Activated CD8-positive, alpha-beta memory T cell treated with anti-CD3 and anti-CD28 coated beads, Interleukin-2, amount 10 ng/mL, durations not matched to agents 7 days and 5 days (primary cell): Measurements from ENCODE around the gene CDH1. TPM values are rescaled to one million over a fixed set of nuclear protein-coding genes. Genes with fewer than 3 reads are reported as not detected.

Source experiments
- ATAC-seq: fragments of 150-1000 bp; cut with Tn5 transposase; one replicate; pipeline ENCODE4 v1.10.0; 2021; ENCODE audit warnings: moderate library complexity
- CTCF ChIA-PET: fragments of 350-600 bp; sonication (Branson Sonifier 250); formaldehyde crosslinking; loops from one replicate; lab custom pipeline; 2021; ENCODE audit warnings: antibody characterized with exemption; lab: Charles Lee
- DNase-seq: peaks from one replicate; pipeline ENCODE4 v3.0.0-alpha.2; 2020
- H3K27ac Mint-ChIP-seq: one replicate; pipeline ENCODE4 v1.8.0; 2021; ENCODE audit warnings: mild to moderate bottlenecking, mixed read lengths
- H3K27me3 Mint-ChIP-seq: one replicate; pipeline ENCODE4 v1.8.0; 2021; ENCODE audit warnings: mixed read lengths
- H3K36me3 Mint-ChIP-seq: one replicate; pipeline ENCODE4 v1.8.0; 2021; ENCODE audit warnings: mild to moderate bottlenecking, mixed read lengths
- H3K4me1 Mint-ChIP-seq: one replicate; pipeline ENCODE4 v1.8.0; 2021; ENCODE audit warnings: mixed read lengths
- H3K4me3 Mint-ChIP-seq: one replicate; pipeline ENCODE4 v1.8.0; 2021; ENCODE audit warnings: mild to moderate bottlenecking, moderate library complexity, mixed read lengths
- H3K9me3 Mint-ChIP-seq: one replicate; pipeline ENCODE4 v1.8.0; 2022; ENCODE audit warnings: low read depth, mixed read lengths
- total RNA-seq, 2 experiments: library from RNA; stranded (reverse); gene quantifications; one replicate each; pipeline ENCODE4 v1.2.3, GENCODE V29; 2021

CDH1 gene
- total RNA-seq, 2 experiments from 2014 or later, result 0.06 to 0.09 TPM

DNA sequence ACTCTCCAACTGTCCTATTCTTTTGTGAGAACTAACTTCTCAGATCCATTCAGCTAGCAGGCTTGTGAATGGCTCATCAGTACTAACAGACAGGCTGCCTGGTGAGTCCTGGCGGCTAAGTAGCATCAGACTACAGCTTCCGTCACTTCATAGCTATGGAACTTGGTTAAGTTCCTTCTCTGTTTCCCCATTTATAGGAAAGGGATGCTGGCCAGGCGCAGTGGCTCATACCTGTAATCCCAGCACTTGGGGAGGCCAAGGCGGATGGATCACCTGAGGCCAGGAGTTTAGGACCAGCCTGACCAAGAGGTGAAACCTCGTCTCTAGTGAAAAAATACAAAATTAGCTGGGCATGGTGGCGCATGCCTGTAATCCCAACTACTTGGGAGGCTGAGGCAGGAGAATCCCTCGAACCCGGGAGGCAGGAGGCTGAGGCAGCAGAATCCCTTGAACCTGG lies 56.3 kb downstream of the CDH1 start:
- Mint-ChIP-seq H3K36me3 (no peaks in the 10 kb centered on the region), H3K4me3 (no peak overlapping the region), H3K27me3 (peaks cover 13% of the 10 kb centered on the region), H3K4me1 (no peaks in the 10 kb centered on the region), H3K27ac (no peak overlapping the region), H3K9me3 (no peaks in the 10 kb centered on the region)
- DNase-seq, result no peak
- ATAC-seq, result no peak
- CTCF ChIA-PET, result no interaction called here

GRCh38 chr16:68798398-68798797 lies 61.3 kb downstream of the CDH1 start:
- Mint-ChIP-seq H3K9me3 (no peaks in the 10 kb centered on the region), H3K36me3 (no peaks in the 10 kb centered on the region), H3K27me3 (peaks cover 2% of the 10 kb centered on the region), H3K4me3 (no peak overlapping the region), H3K27ac (no peak overlapping the region), H3K4me1 (no peaks in the 10 kb centered on the region)
- CTCF ChIA-PET, result interaction anchor here (0.6 to 1.2 kb wide), 2 partner anchors 25 to 92 kb away, joined by 3 to 6 read pairs; no protein-coding TSS in a partner anchor
- no peak for DNase-seq
- no peak for ATAC-seq

- Mint-ChIP-seq H3K9me3 (no peaks in the 10 kb centered on the region), H3K36me3 (no peaks in the 10 kb centered on the region), H3K27me3 (peaks cover 2% of the 10 kb centered on the region), H3K4me3 (no peak overlapping the region), H3K4me1 (no peaks in the 10 kb centered on the region), H3K27ac (no peak overlapping the region)
- CTCF ChIA-PET, result interaction anchor here (0.8 to 1.9 kb wide), 5 partner anchors 92 to 321 kb away, joined by 3 to 7 read pairs (median 3); no protein-coding TSS in a partner anchor
- ATAC-seq (peak; percentile 49), DNase-seq (peak; percentile 52)
Measured at GRCh38 chr16:68800257-68800875, 63.3 kb downstream of the CDH1 start.

DNA sequence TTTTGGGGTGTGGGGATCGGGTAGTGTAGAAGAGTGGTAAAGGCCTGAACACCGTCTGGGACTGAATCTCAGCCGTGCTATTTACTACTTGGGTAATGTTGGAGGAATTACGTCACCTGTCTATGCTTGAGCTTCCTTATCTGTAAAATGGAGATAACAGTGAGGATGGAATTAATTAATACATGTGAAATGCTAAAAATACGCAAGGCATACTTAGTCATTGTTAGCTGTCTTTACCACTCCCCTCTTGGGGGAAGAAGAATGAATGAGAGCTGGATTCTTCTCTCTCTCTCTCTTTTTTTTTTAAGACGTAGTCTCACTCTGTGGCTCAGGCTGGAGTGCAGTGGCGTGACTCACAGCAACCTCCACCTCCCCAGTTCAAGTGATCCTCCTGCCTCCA lies 65.1 kb downstream of the CDH1 start:
- H3K4me1 Mint-ChIP-seq, result no peaks in the 10 kb centered on the region
- DNase-seq (no peak), ATAC-seq (no peak)
- no peaks in the 10 kb centered on the region for H3K9me3 Mint-ChIP-seq
- no peaks in the 10 kb centered on the region for H3K36me3 Mint-ChIP-seq
- no peak overlapping the region for H3K4me3 Mint-ChIP-seq
- H3K27me3 Mint-ChIP-seq, result peaks cover 8% of the 10 kb centered on the region
- CTCF ChIA-PET, result interaction anchor here (0.9 to 2.1 kb wide), 2 partner anchors 212 to 282 kb away, joined by 3 to 7 read pairs; no protein-coding TSS in a partner anchor
- no peak overlapping the region for H3K27ac Mint-ChIP-seq

- no peak overlapping the region for H3K4me3 Mint-ChIP-seq
- ATAC-seq, result no peak
- CTCF ChIA-PET, result interaction anchor here (0.6 kb wide), 1 partner anchor 196 kb away, joined by 3 read pairs; no protein-coding TSS in a partner anchor
- H3K27ac Mint-ChIP-seq, result no peak overlapping the region
- H3K36me3 Mint-ChIP-seq, result no peaks in the 10 kb centered on the region
- H3K27me3 Mint-ChIP-seq, result peaks cover 10% of the 10 kb centered on the region
- DNase-seq, result no peak
- H3K9me3 Mint-ChIP-seq, result no peaks in the 10 kb centered on the region
- no peaks in the 10 kb centered on the region for H3K4me1 Mint-ChIP-seq
Measured at GRCh38 chr16:68806422-68806821, 69.3 kb downstream of the CDH1 start.

GRCh38 chr16:68806981-68807380 lies 69.9 kb downstream of the CDH1 start:
- Mint-ChIP-seq H3K27ac (no peak overlapping the region), H3K4me1 (no peaks in the 10 kb centered on the region), H3K36me3 (no peaks in the 10 kb centered on the region), H3K27me3 (peaks cover 10% of the 10 kb centered on the region), H3K4me3 (no peak overlapping the region), H3K9me3 (no peaks in the 10 kb centered on the region)
- no peak for DNase-seq
- ATAC-seq, result no peak
- CTCF ChIA-PET, result interaction anchor here (0.6 kb wide), 1 partner anchor 197 kb away, joined by 3 read pairs; no protein-coding TSS in a partner anchor

DNA sequence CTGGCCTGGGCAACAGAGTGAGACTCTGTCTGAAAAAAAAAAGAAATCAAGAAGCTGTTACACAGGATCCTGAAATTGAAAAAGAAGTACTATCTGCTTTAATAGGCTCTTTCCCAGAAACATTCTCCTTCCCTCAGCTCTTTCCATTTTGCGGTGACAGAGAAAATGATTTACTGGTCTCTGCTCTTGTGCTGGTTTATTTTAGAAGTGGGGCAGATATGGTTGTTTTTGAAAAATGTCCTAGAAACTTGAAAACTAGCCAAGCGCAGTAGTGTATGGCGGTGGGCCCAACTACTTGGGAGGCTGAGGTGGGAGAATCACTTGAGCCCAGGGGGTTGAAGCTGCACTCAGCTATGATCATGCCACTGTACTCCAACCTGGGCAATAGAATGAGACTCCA lies 77.4 kb downstream of the CDH1 start:
- no peak for ATAC-seq
- Mint-ChIP-seq H3K9me3 (no peaks in the 10 kb centered on the region), H3K4me3 (no peak overlapping the region), H3K27me3 (no peaks in the 10 kb centered on the region), H3K36me3 (no peaks in the 10 kb centered on the region), H3K4me1 (no peaks in the 10 kb centered on the region), H3K27ac (no peak overlapping the region)
- CTCF ChIA-PET, result no interaction called here
- DNase-seq, result no peak

DNA sequence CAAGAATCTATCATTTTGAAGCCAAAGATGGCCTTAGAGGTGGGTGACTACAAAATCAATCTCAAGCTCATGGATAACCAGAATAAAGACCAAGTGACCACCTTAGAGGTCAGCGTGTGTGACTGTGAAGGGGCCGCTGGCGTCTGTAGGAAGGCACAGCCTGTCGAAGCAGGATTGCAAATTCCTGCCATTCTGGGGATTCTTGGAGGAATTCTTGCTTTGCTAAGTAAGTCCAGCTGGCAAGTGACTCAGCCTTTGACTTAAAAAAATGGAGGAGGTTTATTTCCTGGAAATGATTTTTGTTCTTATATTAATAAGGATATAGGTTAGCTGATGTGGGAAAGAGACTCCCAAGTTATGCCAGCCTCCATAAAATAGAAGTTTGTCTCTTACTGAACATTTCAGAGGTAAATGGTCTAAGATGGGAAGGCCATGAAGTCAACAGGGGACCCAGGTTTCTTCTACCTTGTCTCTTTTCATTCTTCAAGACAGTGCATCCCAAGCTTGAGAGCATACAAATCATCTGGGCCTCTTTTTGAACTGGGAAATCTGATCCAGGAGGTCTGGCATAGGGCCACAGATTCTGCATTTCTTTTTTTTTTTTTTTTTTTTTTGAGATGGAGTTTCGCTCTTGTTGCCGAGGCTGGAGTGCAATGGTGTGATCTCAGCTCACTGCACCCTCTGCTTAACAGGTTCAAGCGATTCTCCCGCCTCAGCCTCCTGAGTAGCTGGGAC lies 86.5 kb downstream of the CDH1 start:
- no peaks in the 10 kb centered on the region for H3K9me3 Mint-ChIP-seq
- no peaks in the 10 kb centered on the region for H3K36me3 Mint-ChIP-seq
- H3K27me3 Mint-ChIP-seq, result peaks cover under 1% of the 10 kb centered on the region
- no peaks in the 10 kb centered on the region for H3K4me1 Mint-ChIP-seq
- CTCF ChIA-PET, result interaction anchor here (0.9 kb wide), 1 partner anchor 24 kb away, joined by 3 read pairs; no protein-coding TSS in a partner anchor
- H3K27ac Mint-ChIP-seq, result no peak overlapping the region
- DNase-seq, result no peak
- ATAC-seq, result no peak
- H3K4me3 Mint-ChIP-seq, result no peak overlapping the region

DNA sequence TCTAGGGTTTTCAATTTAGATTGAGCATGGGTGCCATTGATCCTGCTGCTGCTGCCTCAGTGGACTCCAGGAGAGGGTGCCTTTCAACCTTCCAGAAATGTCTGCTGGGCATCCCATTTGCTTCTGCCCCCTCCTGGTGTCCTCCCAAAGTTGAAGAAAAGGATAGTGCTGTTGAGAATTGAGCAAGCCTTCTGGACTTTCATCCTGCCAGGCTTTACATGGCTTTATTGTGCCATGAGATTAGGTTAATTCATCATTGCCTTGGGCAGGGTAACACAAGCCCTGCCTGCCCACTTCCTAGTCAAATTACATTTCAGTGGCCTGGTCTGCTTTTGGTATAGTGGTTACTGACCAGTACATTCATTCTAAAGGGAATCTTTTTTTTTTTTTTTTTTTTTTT lies 88.3 kb downstream of the CDH1 start:
- no peaks in the 10 kb centered on the region for H3K9me3 Mint-ChIP-seq
- H3K4me1 Mint-ChIP-seq, result no peaks in the 10 kb centered on the region
- no peak overlapping the region for H3K4me3 Mint-ChIP-seq
- no peaks in the 10 kb centered on the region for H3K36me3 Mint-ChIP-seq
- no peak for DNase-seq
- no peak for ATAC-seq
- peaks cover 6% of the 10 kb centered on the region for H3K27me3 Mint-ChIP-seq
- H3K27ac Mint-ChIP-seq, result no peak overlapping the region
- CTCF ChIA-PET, result interaction anchor here (0.7 kb wide), 1 partner anchor 17 kb away, joined by 5 read pairs; no protein-coding TSS in a partner anchor

DNA sequence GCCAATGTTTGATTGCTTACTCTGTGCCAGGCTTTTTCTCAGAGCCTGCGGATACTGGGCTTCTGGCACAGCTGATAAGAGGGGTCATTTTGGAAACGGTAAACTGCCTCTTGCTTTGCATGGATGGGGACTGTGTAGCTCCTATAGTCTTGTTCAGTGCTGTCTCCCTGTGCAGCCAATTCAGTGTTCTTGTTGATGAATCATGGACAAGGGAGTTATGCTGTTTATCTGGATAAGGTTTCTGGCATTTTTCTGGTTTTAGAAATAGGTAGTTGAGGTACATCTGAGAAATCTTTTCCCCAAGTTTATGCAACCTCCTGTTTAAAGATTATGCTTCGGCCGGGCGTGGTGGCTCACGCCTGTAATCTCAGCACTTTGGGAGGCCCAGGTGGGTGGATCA lies 89.6 kb downstream of the CDH1 start:
- H3K27ac Mint-ChIP-seq, result no peak overlapping the region
- no peaks in the 10 kb centered on the region for H3K9me3 Mint-ChIP-seq

DNA sequence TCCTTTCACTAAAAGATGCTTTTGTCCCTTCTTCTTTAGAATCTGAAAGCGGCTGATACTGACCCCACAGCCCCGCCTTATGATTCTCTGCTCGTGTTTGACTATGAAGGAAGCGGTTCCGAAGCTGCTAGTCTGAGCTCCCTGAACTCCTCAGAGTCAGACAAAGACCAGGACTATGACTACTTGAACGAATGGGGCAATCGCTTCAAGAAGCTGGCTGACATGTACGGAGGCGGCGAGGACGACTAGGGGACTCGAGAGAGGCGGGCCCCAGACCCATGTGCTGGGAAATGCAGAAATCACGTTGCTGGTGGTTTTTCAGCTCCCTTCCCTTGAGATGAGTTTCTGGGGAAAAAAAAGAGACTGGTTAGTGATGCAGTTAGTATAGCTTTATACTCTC lies 96.2 kb downstream of the CDH1 start:
- no peak for ATAC-seq
- Mint-ChIP-seq H3K4me1 (peaks cover 3% of the 10 kb centered on the region), H3K9me3 (no peaks in the 10 kb centered on the region), H3K27ac (no peak overlapping the region), H3K36me3 (no peaks in the 10 kb centered on the region), H3K4me3 (no peak overlapping the region), H3K27me3 (peaks cover 14% of the 10 kb centered on the region)
- DNase-seq, result no peak
- CTCF ChIA-PET, result no interaction called here

More for the DNA sequence above, 89.6 kb downstream of the CDH1 start:
- H3K4me3 Mint-ChIP-seq, result no peak overlapping the region
- no peaks in the 10 kb centered on the region for H3K36me3 Mint-ChIP-seq
- H3K27me3 Mint-ChIP-seq, result peaks cover 9% of the 10 kb centered on the region
- CTCF ChIA-PET, result no interaction called here
- no peaks in the 10 kb centered on the region for H3K4me1 Mint-ChIP-seq
- no peak for ATAC-seq
- DNase-seq, result no peak

- Mint-ChIP-seq H3K4me3 (no peak overlapping the region), H3K9me3 (no peaks in the 10 kb centered on the region), H3K27me3 (peaks cover 9% of the 10 kb centered on the region), H3K36me3 (no peaks in the 10 kb centered on the region), H3K4me1 (peaks cover 3% of the 10 kb centered on the region), H3K27ac (no peak overlapping the region)
- CTCF ChIA-PET, result interaction anchor here (0.8 to 1.0 kb wide), 2 partner anchors 9 to 289 kb away, joined by 3 to 4 read pairs; no protein-coding TSS in a partner anchor
- DNase-seq (no peak), ATAC-seq (no peak)
Measured at GRCh38 chr16:68834550-68834949, 97.5 kb downstream of the CDH1 start.

GRCh38 chr16:68835970-68836369 lies 98.9 kb downstream of the CDH1 start:
- Mint-ChIP-seq H3K36me3 (no peaks in the 10 kb centered on the region), H3K4me1 (peaks cover 3% of the 10 kb centered on the region), H3K27me3 (peaks cover 5% of the 10 kb centered on the region), H3K27ac (no peak overlapping the region), H3K9me3 (no peaks in the 10 kb centered on the region), H3K4me3 (no peak overlapping the region)
- CTCF ChIA-PET, result no interaction called here
- no peak for ATAC-seq
- DNase-seq, result no peak
